Testis (tissue), 2 donors: Measurements from ENCODE around the gene ATP13A3.
"Not testable (repeated sequence)": the region's sequence is repeated elsewhere in the genome, so short reads cannot be mapped to it uniquely, and the experiment has no call there.

Experiments
- CTCF ChIP-seq, 3 experiments: fragments of 450-650 bp in 2 of 3; fragments of 200-600 bp in 1 of 3; sonication (generic) in 1 of 3; IDR thresholded peaks; one replicate each; pipeline ENCODE4 v1.5.1; 2016 to 2019; ENCODE audit warnings: antibody characterized with exemption in 3 of 3, mild to moderate bottlenecking in 2 of 3, moderate library complexity in 1 of 3
- POLR2A ChIP-seq: fragments of 450-650 bp; IDR thresholded peaks from one replicate; pipeline ENCODE4 v1.6.1; 2017; ENCODE audit warnings: antibody characterized with exemption, mild to moderate bottlenecking, moderate library complexity

- TF ChIP-seq CTCF (IDR thresholded peaks at IDR 0.05); POLR2A: not testable (repeated sequence)
Measured at GRCh38 chr3:194493995-194494927, 7.5 kb upstream of the ATP13A3 start.
